ES-I3 (cell line): Measurements from ENCODE around the gene BRF1.

Experiments
- H3K36me3 ChIP-seq: 2 replicates; pipeline ENCODE4 v1.6.1; 2013; ENCODE audit warnings: mild to moderate bottlenecking, low read length, control low read depth, moderate library complexity; ENCODE audit not compliant: insufficient read depth
- H3K4me1 ChIP-seq: 2 replicates; pipeline ENCODE4 v1.6.1; 2013; ENCODE audit warnings: mild to moderate bottlenecking, control low read depth, low read length; ENCODE audit not compliant: insufficient read depth
- H3K9ac ChIP-seq: 2 replicates; pipeline ENCODE4 v1.6.1; 2013; ENCODE audit warnings: low read depth, mild to moderate bottlenecking, low read length, moderate library complexity
- H3K9me3 ChIP-seq: 2 replicates; pipeline ENCODE4 v1.6.1; 2013; ENCODE audit warnings: mild to moderate bottlenecking, low read length, moderate library complexity; ENCODE audit not compliant: control insufficient read depth, insufficient read depth

BRF1 gene

GRCh38 chr14:105181549-105182295 is 119.1 kb downstream of the BRF1 start:
- Histone ChIP-seq H3K9me3 (no peaks in the 10 kb centered on the region), H3K9ac (peak overlapping the region; percentile 50; the same call in 1 of the 2 replicates), H3K4me1 (0 out of 2 replicates have a peak, but pooled peaks cover 2% of the 10 kb centered on the region), H3K36me3 (no peaks in the 10 kb centered on the region)

- Histone ChIP-seq H3K9ac (peak within 1 kb of the TSS; percentile 51), H3K36me3 (no peaks in the 10 kb centered on the region), H3K4me1 (0 out of 2 replicates have a peak, but pooled peaks cover 2% of the 10 kb centered on the region), H3K9me3 (no peaks in the 10 kb centered on the region)
Observed at GRCh38 chr14:105180592-105181548, 119.9 kb downstream of the BRF1 start, which contains the start of gene NUDT14. Gene NUDT14 (minus strand): TSS chr14:105181312. CDS start chr14:105181209, 103 bp downstream.

GRCh38 chr14:105179191-105179590 is 121.6 kb downstream of the BRF1 start:
- Histone ChIP-seq H3K9me3 (no peaks in the 10 kb centered on the region), H3K4me1 (0 out of 2 replicates have a peak, but pooled peaks cover 2% of the 10 kb centered on the region), H3K9ac (no peak overlapping the region), H3K36me3 (no peaks in the 10 kb centered on the region)

- Histone ChIP-seq H3K4me1 (0 out of 2 replicates have a peak, but pooled peaks cover 2% of the 10 kb centered on the region), H3K9me3 (no peaks in the 10 kb centered on the region), H3K36me3 (no peaks in the 10 kb centered on the region), H3K9ac (no peak overlapping the region)
Observed at GRCh38 chr14:105178868-105179140, 122.0 kb downstream of the BRF1 start.

- H3K4me1 ChIP-seq: 0 out of 2 replicates have a peak, but pooled peaks cover 2% of the 10 kb centered on the region
- H3K9me3 ChIP-seq: no peaks in the 10 kb centered on the region
- H3K36me3 ChIP-seq: no peaks in the 10 kb centered on the region
- no peak overlapping the region for H3K9ac ChIP-seq
Observed at GRCh38 chr14:105178069-105178867, 122.5 kb downstream of the BRF1 start.

- H3K4me1 ChIP-seq: 0 out of 2 replicates have a peak, but pooled peaks cover 2% of the 10 kb centered on the region
- H3K9ac ChIP-seq: no peak overlapping the region
- H3K9me3 ChIP-seq: no peaks in the 10 kb centered on the region
- H3K36me3 ChIP-seq: no peaks in the 10 kb centered on the region
Observed at GRCh38 chr14:105177082-105177481, 123.7 kb downstream of the BRF1 start.

- H3K9ac ChIP-seq: no peak overlapping the region
- H3K36me3 ChIP-seq: no peaks in the 10 kb centered on the region
- no peaks in the 10 kb centered on the region for H3K4me1 ChIP-seq
- no peaks in the 10 kb centered on the region for H3K9me3 ChIP-seq
Observed at GRCh38 chr14:105176513-105176912, 124.3 kb downstream of the BRF1 start.

GRCh38 chr14:105173901-105174894 is 126.6 kb downstream of the BRF1 start:
- Histone ChIP-seq H3K4me1 (peaks cover 7% of the 10 kb centered on the region; the same call in 1 of the 2 replicates), H3K9me3 (no peaks in the 10 kb centered on the region), H3K9ac (no peak overlapping the region), H3K36me3 (no peaks in the 10 kb centered on the region)

- no peak overlapping the region for H3K9ac ChIP-seq
- H3K9me3 ChIP-seq: no peaks in the 10 kb centered on the region
- H3K36me3 ChIP-seq: no peaks in the 10 kb centered on the region
- H3K4me1 ChIP-seq: peaks cover 7% of the 10 kb centered on the region; the same call in 1 of the 2 replicates
Observed at GRCh38 chr14:105173145-105173544, 127.7 kb downstream of the BRF1 start.

GRCh38 chr14:105172476-105172875 is 128.3 kb downstream of the BRF1 start:
- H3K36me3 ChIP-seq: no peaks in the 10 kb centered on the region
- no peak overlapping the region for H3K9ac ChIP-seq
- H3K9me3 ChIP-seq: no peaks in the 10 kb centered on the region
- peaks cover 7% of the 10 kb centered on the region; the same call in 1 of the 2 replicates for H3K4me1 ChIP-seq

GRCh38 chr14:105171004-105171673 is 129.7 kb downstream of the BRF1 start:
- peaks cover 7% of the 10 kb centered on the region; the same call in 1 of the 2 replicates for H3K4me1 ChIP-seq
- H3K9me3 ChIP-seq: no peaks in the 10 kb centered on the region
- no peak overlapping the region for H3K9ac ChIP-seq
- no peaks in the 10 kb centered on the region for H3K36me3 ChIP-seq

- Histone ChIP-seq H3K36me3 (no peaks in the 10 kb centered on the region), H3K4me1 (peaks cover 7% of the 10 kb centered on the region; the same call in 1 of the 2 replicates), H3K9me3 (no peaks in the 10 kb centered on the region), H3K9ac (no peak overlapping the region)
Observed at GRCh38 chr14:105169776-105170655, 130.8 kb downstream of the BRF1 start.
